HCT116 (cell line): Measurements from ENCODE around the gene SLC25A10. TPM values are rescaled to one million over a fixed set of nuclear protein-coding genes. Genes with fewer than 3 reads are reported as not detected.

Experiments used
- ATAC-seq: fragments of 200-7000 bp; cut with Tn5 transposase; 2 replicates; pipeline ENCODE4 v1.9.1; 2020; ENCODE audit warnings: mild to moderate bottlenecking, moderate library complexity
- BruUV-seq: library from RNA; stranded (reverse); fragments of 400-500 nt; replicated peaks from 2 replicates; lab custom pipeline; 2021; lab: Mats Ljungman, UMichigan
- CTCF ChIA-PET: fragments of 300-600 bp; sonication (Branson Sonifier 250); formaldehyde crosslinking; loops from one replicate; lab custom pipeline; 2021; ENCODE audit warnings: antibody characterized with exemption; lab: Charles Lee
- POLR2A ChIA-PET: fragments of 300-600, 350-600 bp; sonication (Branson Sonifier 250); formaldehyde crosslinking; loops from one replicate; lab custom pipeline; 2021; ENCODE audit warnings: antibody characterized with exemption; lab: Charles Lee
- RAD21 ChIA-PET, 2 experiments: fragments of 300-600 bp; sonication (Branson Sonifier 250); formaldehyde crosslinking; loops; one replicate each; lab custom pipeline; 2023; ENCODE audit warnings: low total read pairs in 2 of 2; ENCODE audit not compliant: uncharacterized antibody in 2 of 2, unreplicated experiment in 2 of 2, low non-redundant PET in 1 of 2; lab: Charles Lee
- DNase-seq: peaks from one replicate; pipeline ENCODE4 v3.0.0-alpha.2; 2010; ENCODE audit warnings: low read depth, low spot score
- H2AFZ ChIP-seq: fragments of 200-600 bp; shearing (Covaris generic), sonication (generic); 2 replicates; pipeline ENCODE4 v1.6.1; 2017; ENCODE audit warnings: low read depth, mixed run types, mixed read lengths, antibody characterized with exemption, low read length; ENCODE audit not compliant: poor library complexity, severe bottlenecking
- H3K27ac ChIP-seq: 2 replicates; pipeline ENCODE4 v1.5.1; 2012; ENCODE audit warnings: low read depth, low read length
- H3K27me3 ChIP-seq: fragments of 200-600 bp; sonication (generic); 2 replicates; pipeline ENCODE4 v1.6.1; 2016; ENCODE audit warnings: mixed run types, low read length, mixed read lengths; ENCODE audit not compliant: insufficient read depth
- H3K36me3 ChIP-seq, 2 experiments: fragments of 200-500 bp in 1 of 2; fragments of 200-600 bp in 1 of 2; sonication (Bioruptor generic) in 1 of 2; sonication (generic) in 1 of 2; 2 replicates each; pipeline versions ENCODE4 v1.5.1 to v1.6.1; 2014 to 2016; ENCODE audit warnings: low read length in 2 of 2, inconsistent platforms in 1 of 2, mixed read lengths in 1 of 2, mixed run types in 1 of 2; ENCODE audit not compliant: insufficient read depth in 2 of 2, control insufficient read depth in 1 of 2
- H3K4me1 ChIP-seq, 2 experiments: fragments of 200-600 bp in 1 of 2; sonication (generic) in 1 of 2; 2 replicates each; pipeline versions ENCODE4 v1.5.1 to v1.6.1; 2012 to 2017; ENCODE audit warnings: low read length in 2 of 2, inconsistent platforms in 1 of 2, mild to moderate bottlenecking in 1 of 2, mixed read lengths in 1 of 2, mixed run types in 1 of 2, moderate library complexity in 1 of 2; ENCODE audit not compliant: insufficient read depth in 2 of 2, control insufficient read depth in 1 of 2
- H3K4me2 ChIP-seq: fragments of 200-600 bp; sonication (generic); 2 replicates; pipeline ENCODE4 v1.6.1; 2017; ENCODE audit warnings: mixed run types, low read length, mixed read lengths
- H3K4me3 ChIP-seq, 2 experiments: fragments of 200-600 bp in 1 of 2; sonication (generic) in 1 of 2; replicated peaks in 1 of 2; 2 replicates each; pipeline ENCODE4 v1.5.1; 2011 to 2016; ENCODE audit warnings: low read length in 2 of 2, control low read depth in 1 of 2, low read depth in 1 of 2, mild to moderate bottlenecking in 1 of 2, mixed read lengths in 1 of 2, mixed run types in 1 of 2
- H3K79me2 ChIP-seq: fragments of 200-600 bp; sonication (generic); 2 replicates; pipeline ENCODE4 v1.6.1; 2017; ENCODE audit warnings: mild to moderate bottlenecking, mixed run types, low read length, moderate library complexity, mixed read lengths; ENCODE audit not compliant: insufficient read depth
- H3K9ac ChIP-seq: fragments of 200-600 bp; sonication (generic); 2 replicates; pipeline ENCODE4 v1.6.1; 2016; ENCODE audit warnings: low read length, mixed read lengths
- H3K9me2 ChIP-seq: fragments of 200-600 bp; sonication (generic), shearing (Covaris generic); 2 replicates; pipeline ENCODE4 v1.6.1; 2017; ENCODE audit warnings: mixed run types, mild to moderate bottlenecking, moderate library complexity; ENCODE audit not compliant: insufficient read depth
- H3K9me3 ChIP-seq, 2 experiments: fragments of 200-500 bp in 1 of 2; fragments of 200-600 bp in 1 of 2; sonication (Bioruptor generic) in 1 of 2; sonication (generic) in 1 of 2; 2 replicates each; pipeline ENCODE4 v1.6.1; 2014 to 2017; ENCODE audit warnings: low read length in 2 of 2, mixed read lengths in 2 of 2, inconsistent platforms in 1 of 2, low read depth in 1 of 2, mild to moderate bottlenecking in 1 of 2, mixed run types in 1 of 2, moderate library complexity in 1 of 2; ENCODE audit not compliant: control insufficient read depth in 1 of 2, insufficient read depth in 1 of 2
- H4K20me1 ChIP-seq: fragments of 200-600 bp; sonication (generic), shearing (Covaris generic); 2 replicates; pipeline ENCODE4 v1.6.1; 2017; ENCODE audit warnings: mixed run types, mild to moderate bottlenecking, moderate library complexity; ENCODE audit not compliant: insufficient read depth
- EGR1 ChIP-seq: IDR thresholded peaks from 2 replicates; pipeline ENCODE4 v1.6.1; 2012; ENCODE audit warnings: low read depth
- ELF1 ChIP-seq: IDR thresholded peaks from 2 replicates; pipeline ENCODE4 v1.6.1; 2012; ENCODE audit warnings: low read depth, borderline replicate concordance
- EZH2 ChIP-seq: fragments of 200-600 bp; sonication (generic); IDR thresholded peaks from 2 replicates; pipeline ENCODE4 v1.6.1; 2017; ENCODE audit warnings: antibody characterized with exemption, mixed run types
- FOSL1 ChIP-seq: IDR thresholded peaks from 2 replicates; pipeline ENCODE4 v1.6.1; 2012; ENCODE audit warnings: low read depth
- JUND ChIP-seq: IDR thresholded peaks from 2 replicates; pipeline ENCODE4 v1.6.1; 2012
- SIN3A ChIP-seq: IDR thresholded peaks from 2 replicates; pipeline ENCODE4 v1.6.1; 2012; ENCODE audit warnings: low read depth
- TCF7L2 ChIP-seq: IDR thresholded peaks from 2 replicates; pipeline ENCODE4 v1.7.0; 2011; ENCODE audit warnings: borderline replicate concordance, inconsistent platforms; ENCODE audit not compliant: insufficient read depth, insufficient read length; ENCODE audit errors: extremely low read depth
- intact Hi-C: fragments of 100-400 bp; cut with micrococcal nuclease; formaldehyde crosslinking; loops from 2 replicates; pipeline ENCODE4 v1.10.0; 2022
- total RNA-seq: library from RNA; stranded (reverse); gene quantifications from one replicate; pipeline ENCODE4 v1.2.1, GENCODE V29; 2021; ENCODE audit not compliant: unreplicated experiment
- TF ChIP-seq, protein P1 (sequence below): IDR thresholded peaks from 2 replicates; pipeline ENCODE4 v1.6.1; 2012
- TF ChIP-seq, protein P2 (sequence below): IDR thresholded peaks from 2 replicates; pipeline ENCODE4 v1.6.1; 2012; ENCODE audit warnings: low read depth

Gene SLC25A10
- total RNA-seq, 1 experiment from 2014 or later = 70.8 TPM

DNA sequence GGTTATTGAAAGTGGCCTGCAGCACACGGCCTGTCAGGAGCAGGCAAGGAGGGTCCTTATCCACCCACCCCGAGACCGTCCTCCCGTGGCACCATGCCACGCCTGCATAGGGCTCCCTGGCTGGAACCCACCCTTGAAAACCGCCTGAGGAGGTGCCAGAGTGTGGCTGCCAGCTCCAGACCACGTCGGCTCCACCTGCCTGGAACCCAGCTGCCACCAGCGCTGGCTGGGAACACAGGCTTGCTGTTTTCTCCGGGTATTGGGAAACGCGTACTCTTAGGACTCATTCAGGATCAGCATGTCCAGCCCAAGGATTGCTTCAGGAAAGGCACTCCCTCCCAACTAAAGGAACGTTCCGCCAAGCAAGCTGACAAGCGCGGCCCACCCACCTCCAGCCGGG lies 35.2 kb upstream of the SLC25A10 start:
- CTCF ChIA-PET = interaction anchor here (0.6 kb wide), 1 partner anchor 56 kb away, joined by 4 read pairs; no protein-coding TSS in a partner anchor
- POLR2A ChIA-PET = no interaction called here
- no peaks in the 10 kb centered on the region; the same call in 1 of the 2 replicates for H4K20me1 ChIP-seq

More for the DNA sequence above, 35.2 kb upstream of the SLC25A10 start:
- Histone ChIP-seq H3K4me3 (no peak overlapping the region), H3K4me1 (peaks cover 0 to 1% of the 10 kb centered on the region in 2 experiments; a peak in 1 of 4 replicates), H3K27ac (no peak overlapping the region), H3K4me2 (no peak overlapping the region), H3K9ac (no peak overlapping the region), H3K27me3 (no peaks in the 10 kb centered on the region), H2AFZ (no peak overlapping the region), H3K36me3 (peaks cover 13 to 24% of the 10 kb centered on the region in 2 experiments), H3K9me2 (no peaks in the 10 kb centered on the region), H3K9me3 (no peaks in the 10 kb centered on the region), H3K79me2 (peaks cover 15% of the 10 kb centered on the region)
- no peak for DNase-seq
- TF ChIP-seq JUND (no peak), ELF1 (no peak), EGR1 (no peak), TCF7L2 (no peak), EZH2 (no peak), SIN3A (no peak), FOSL1 (no peak)
- TF ChIP-seq, protein P1, sequence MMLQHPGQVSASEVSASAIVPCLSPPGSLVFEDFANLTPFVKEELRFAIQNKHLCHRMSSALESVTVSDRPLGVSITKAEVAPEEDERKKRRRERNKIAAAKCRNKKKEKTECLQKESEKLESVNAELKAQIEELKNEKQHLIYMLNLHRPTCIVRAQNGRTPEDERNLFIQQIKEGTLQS = no peak
- TF ChIP-seq, protein P2, sequence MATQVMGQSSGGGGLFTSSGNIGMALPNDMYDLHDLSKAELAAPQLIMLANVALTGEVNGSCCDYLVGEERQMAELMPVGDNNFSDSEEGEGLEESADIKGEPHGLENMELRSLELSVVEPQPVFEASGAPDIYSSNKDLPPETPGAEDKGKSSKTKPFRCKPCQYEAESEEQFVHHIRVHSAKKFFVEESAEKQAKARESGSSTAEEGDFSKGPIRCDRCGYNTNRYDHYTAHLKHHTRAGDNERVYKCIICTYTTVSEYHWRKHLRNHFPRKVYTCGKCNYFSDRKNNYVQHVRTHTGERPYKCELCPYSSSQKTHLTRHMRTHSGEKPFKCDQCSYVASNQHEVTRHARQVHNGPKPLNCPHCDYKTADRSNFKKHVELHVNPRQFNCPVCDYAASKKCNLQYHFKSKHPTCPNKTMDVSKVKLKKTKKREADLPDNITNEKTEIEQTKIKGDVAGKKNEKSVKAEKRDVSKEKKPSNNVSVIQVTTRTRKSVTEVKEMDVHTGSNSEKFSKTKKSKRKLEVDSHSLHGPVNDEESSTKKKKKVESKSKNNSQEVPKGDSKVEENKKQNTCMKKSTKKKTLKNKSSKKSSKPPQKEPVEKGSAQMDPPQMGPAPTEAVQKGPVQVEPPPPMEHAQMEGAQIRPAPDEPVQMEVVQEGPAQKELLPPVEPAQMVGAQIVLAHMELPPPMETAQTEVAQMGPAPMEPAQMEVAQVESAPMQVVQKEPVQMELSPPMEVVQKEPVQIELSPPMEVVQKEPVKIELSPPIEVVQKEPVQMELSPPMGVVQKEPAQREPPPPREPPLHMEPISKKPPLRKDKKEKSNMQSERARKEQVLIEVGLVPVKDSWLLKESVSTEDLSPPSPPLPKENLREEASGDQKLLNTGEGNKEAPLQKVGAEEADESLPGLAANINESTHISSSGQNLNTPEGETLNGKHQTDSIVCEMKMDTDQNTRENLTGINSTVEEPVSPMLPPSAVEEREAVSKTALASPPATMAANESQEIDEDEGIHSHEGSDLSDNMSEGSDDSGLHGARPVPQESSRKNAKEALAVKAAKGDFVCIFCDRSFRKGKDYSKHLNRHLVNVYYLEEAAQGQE = no peak
- no TSS peak for BruUV-seq
- intact Hi-C loops = no loop called here
- RAD21 ChIA-PET = no interaction called here
- ATAC-seq = no peak
